ENCODE measurements around the gene PRR18. TPM values are rescaled to one million over a fixed set of nuclear protein-coding genes. Genes with fewer than 3 reads are reported as not detected.
A peak's percentile ranks its signal among the peaks of the same experiment; 100 is the strongest.

Gene PRR18
- total RNA-seq, 1 donor from 2014 or later, result not detected

DNA sequence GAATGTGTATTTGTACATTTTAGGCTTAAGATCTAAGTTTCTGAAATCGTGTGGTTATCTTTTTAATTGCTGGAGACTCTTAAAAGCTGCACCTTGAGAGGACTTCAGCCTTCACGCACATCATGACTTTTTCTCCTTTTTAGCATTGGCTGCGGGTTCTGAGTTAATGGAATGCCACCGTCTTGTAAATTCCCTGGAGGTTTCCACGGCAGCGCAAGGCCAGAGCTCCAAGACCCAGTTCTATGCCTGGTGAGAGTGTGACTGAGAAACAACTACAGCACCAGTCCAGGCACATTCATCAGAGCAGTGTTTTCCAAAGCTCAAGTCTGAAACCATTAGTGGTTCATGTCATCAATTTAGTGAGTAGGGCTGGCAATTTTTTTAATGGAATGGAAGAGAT, 23.0 kb downstream of the PRR18 start:
- H3K9me3 Mint-ChIP-seq (ENCODE audit: unreplicated experiment), result no peaks in the 10 kb centered on the region
- DNase-seq (ENCODE audit: extremely low spot score, unreplicated experiment), result no peak
- H3K27me3 Mint-ChIP-seq (ENCODE audit: unreplicated experiment), result peaks cover 64% of the 10 kb centered on the region
- no peak overlapping the region for H3K27ac Mint-ChIP-seq (ENCODE audit: unreplicated experiment)
- no peak overlapping the region for H3K4me3 Mint-ChIP-seq (ENCODE audit: unreplicated experiment)
- H3K36me3 Mint-ChIP-seq (ENCODE audit: unreplicated experiment), result no peaks in the 10 kb centered on the region
- TF ChIP-seq, protein P1, sequence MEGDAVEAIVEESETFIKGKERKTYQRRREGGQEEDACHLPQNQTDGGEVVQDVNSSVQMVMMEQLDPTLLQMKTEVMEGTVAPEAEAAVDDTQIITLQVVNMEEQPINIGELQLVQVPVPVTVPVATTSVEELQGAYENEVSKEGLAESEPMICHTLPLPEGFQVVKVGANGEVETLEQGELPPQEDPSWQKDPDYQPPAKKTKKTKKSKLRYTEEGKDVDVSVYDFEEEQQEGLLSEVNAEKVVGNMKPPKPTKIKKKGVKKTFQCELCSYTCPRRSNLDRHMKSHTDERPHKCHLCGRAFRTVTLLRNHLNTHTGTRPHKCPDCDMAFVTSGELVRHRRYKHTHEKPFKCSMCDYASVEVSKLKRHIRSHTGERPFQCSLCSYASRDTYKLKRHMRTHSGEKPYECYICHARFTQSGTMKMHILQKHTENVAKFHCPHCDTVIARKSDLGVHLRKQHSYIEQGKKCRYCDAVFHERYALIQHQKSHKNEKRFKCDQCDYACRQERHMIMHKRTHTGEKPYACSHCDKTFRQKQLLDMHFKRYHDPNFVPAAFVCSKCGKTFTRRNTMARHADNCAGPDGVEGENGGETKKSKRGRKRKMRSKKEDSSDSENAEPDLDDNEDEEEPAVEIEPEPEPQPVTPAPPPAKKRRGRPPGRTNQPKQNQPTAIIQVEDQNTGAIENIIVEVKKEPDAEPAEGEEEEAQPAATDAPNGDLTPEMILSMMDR (IDR thresholded peaks at IDR 0.05), result no peak
- no peaks in the 10 kb centered on the region for H3K4me1 Mint-ChIP-seq (ENCODE audit: unreplicated experiment)

DNA sequence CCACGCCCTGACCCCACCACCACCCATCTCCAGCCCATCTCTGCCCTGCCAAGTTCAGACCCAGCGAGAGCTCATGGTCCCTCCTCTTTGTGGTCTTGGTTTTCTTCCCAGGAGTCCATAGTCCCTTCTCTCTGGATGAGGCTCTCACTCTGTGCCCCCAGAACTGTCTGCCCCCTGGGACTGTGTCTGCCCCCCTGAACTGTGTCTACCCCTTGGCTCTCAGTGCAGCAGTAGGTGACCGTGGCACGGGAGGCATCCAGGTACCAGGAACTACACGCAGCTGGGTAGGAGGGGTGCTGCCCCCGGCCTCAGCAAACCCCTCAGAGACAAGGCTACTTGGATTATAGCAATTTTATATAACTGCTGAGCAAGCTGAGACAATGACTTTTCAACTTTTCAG, 23.6 kb downstream of the PRR18 start:
- TF ChIP-seq, protein P1 (IDR thresholded peaks at IDR 0.05), result no peak
- DNase-seq (ENCODE audit: extremely low spot score, unreplicated experiment), result peak; percentile 69
- Mint-ChIP-seq H3K9me3 (ENCODE audit: unreplicated experiment) (no peaks in the 10 kb centered on the region), H3K36me3 (ENCODE audit: unreplicated experiment) (no peaks in the 10 kb centered on the region), H3K27ac (ENCODE audit: unreplicated experiment) (no peak overlapping the region), H3K4me1 (ENCODE audit: unreplicated experiment) (no peaks in the 10 kb centered on the region), H3K27me3 (ENCODE audit: unreplicated experiment) (peaks cover 61% of the 10 kb centered on the region), H3K4me3 (ENCODE audit: unreplicated experiment) (no peak overlapping the region)

DNA sequence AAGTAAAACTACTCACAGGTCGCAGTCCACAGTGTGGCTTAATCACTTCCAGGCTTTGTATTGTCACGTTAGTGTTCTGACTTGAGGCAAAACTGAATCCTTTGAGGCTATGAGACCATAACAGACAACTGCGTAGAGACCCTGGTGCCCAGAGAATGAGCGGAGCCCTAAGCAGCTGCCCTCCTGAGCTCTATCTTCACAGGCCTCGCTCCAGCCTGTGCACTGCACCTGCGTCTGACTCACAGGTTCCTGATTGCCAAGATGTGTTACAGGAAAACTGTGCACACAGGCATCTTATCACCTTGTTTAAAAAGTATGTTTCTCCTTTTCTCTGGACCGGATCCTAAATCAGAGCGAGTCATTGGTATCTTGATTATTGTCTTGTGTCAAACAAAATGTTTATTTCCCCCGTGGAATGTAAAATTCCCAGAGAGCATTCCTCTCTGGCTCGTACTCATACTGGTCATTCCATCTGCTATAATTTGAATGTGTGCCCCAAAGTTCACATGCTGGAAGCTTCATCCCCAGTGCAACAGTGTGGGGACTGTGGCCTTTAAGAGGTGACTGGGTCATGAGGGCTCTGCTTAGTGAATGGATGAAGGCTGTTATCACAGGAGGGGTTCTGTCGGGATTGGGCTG, 25.7 kb downstream of the PRR18 start:
- no peak overlapping the region for H3K27ac Mint-ChIP-seq (ENCODE audit: unreplicated experiment)
- DNase-seq (ENCODE audit: extremely low spot score, unreplicated experiment), result peak; percentile 63

DNA sequence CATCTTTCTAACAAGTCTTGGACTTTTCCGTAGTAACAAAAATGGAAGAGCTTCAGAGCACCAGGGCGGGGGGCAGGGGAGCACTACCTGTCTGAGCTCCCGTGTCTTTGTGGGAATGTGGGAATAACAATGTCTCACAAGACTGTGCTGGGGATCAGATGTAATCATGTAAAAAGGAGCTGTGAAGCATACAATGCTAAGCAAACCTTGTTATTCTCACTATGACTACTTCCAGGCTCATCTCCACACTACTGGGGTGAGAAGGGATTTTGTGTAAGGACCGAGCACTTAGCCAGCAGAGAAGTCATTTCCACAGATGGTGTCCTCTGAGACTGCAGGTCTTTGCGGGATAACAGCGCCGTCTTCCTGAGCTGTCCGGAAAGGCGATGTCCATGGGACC, 27.1 kb downstream of the PRR18 start:
- TF ChIP-seq, protein P1 (IDR thresholded peaks at IDR 0.05), result no peak
- Mint-ChIP-seq H3K27ac (ENCODE audit: unreplicated experiment) (no peak overlapping the region), H3K36me3 (ENCODE audit: unreplicated experiment) (no peaks in the 10 kb centered on the region), H3K4me3 (ENCODE audit: unreplicated experiment) (no peak overlapping the region), H3K4me1 (ENCODE audit: unreplicated experiment) (no peaks in the 10 kb centered on the region), H3K9me3 (ENCODE audit: unreplicated experiment) (no peaks in the 10 kb centered on the region), H3K27me3 (ENCODE audit: unreplicated experiment) (peaks cover 69% of the 10 kb centered on the region)
- DNase-seq (ENCODE audit: extremely low spot score, unreplicated experiment), result peak; percentile 27

More for the DNA sequence above, 25.7 kb downstream of the PRR18 start:
- no peak overlapping the region for H3K4me3 Mint-ChIP-seq (ENCODE audit: unreplicated experiment)
- H3K36me3 Mint-ChIP-seq (ENCODE audit: unreplicated experiment), result no peaks in the 10 kb centered on the region
- no peaks in the 10 kb centered on the region for H3K4me1 Mint-ChIP-seq (ENCODE audit: unreplicated experiment)
- H3K9me3 Mint-ChIP-seq (ENCODE audit: unreplicated experiment), result no peaks in the 10 kb centered on the region
- TF ChIP-seq, protein P1 (IDR thresholded peaks at IDR 0.05), result no peak
- H3K27me3 Mint-ChIP-seq (ENCODE audit: unreplicated experiment), result peaks cover 68% of the 10 kb centered on the region

DNA sequence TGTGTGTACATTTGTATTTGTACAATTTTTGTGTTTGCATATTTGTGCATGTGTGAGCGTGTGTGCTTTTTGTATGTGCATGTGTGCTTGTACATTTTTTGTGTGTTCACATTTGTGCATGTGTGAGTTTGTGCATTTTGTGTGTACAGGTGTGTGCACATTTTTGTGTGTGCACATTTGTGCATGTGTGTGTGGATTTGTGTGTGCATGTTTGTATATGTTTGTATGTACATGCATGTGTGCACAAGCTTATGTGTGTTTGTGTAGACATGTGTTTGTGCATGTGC, 28.9 kb downstream of the PRR18 start:
- Mint-ChIP-seq H3K27me3 (ENCODE audit: unreplicated experiment) (peaks cover 60% of the 10 kb centered on the region), H3K4me1 (ENCODE audit: unreplicated experiment) (no peaks in the 10 kb centered on the region), H3K9me3 (ENCODE audit: unreplicated experiment) (no peaks in the 10 kb centered on the region), H3K4me3 (ENCODE audit: unreplicated experiment) (no peak overlapping the region), H3K27ac (ENCODE audit: unreplicated experiment) (no peak overlapping the region), H3K36me3 (ENCODE audit: unreplicated experiment) (no peaks in the 10 kb centered on the region)
- TF ChIP-seq, protein P1 (IDR thresholded peaks at IDR 0.05), result no peak
- DNase-seq (ENCODE audit: extremely low spot score, unreplicated experiment), result peak; percentile 5
